HG03460 (cell line): ENCODE results near the gene USP7.
"Not testable (repeated sequence)": the region's sequence is repeated elsewhere in the genome, so short reads cannot be mapped to it uniquely, and the experiment has no call there.

Experiments used
- ATAC-seq: cut with Tn5 transposase; IDR thresholded peaks from one replicate; pipeline ENCODE4 v1.9.1; 2021; ENCODE audit not compliant: unreplicated experiment

The USP7 gene

GRCh38 chr16:8882725-8883377 lies 80.9 kb downstream of the USP7 start:
- ATAC-seq, result no peak

GRCh38 chr16:8882041-8882617 lies 81.6 kb downstream of the USP7 start, which contains the start of gene LITAFD:
Gene LITAFD, plus strand, starts transcription at chr16:8882351. Its CDS starts 2,005 bp downstream, at chr16:8884356.
- no peak for ATAC-seq

- ATAC-seq, result no peak
Measured at GRCh38 chr16:8880839-8881510, 82.7 kb downstream of the USP7 start.

GRCh38 chr16:8878523-8878911 lies 85.2 kb downstream of the USP7 start:
- no peak for ATAC-seq

GRCh38 chr16:8877894-8878522 lies 85.7 kb downstream of the USP7 start:
- no peak for ATAC-seq

GRCh38 chr16:8875317-8875716 lies 88.4 kb downstream of the USP7 start:
- ATAC-seq, result not testable (repeated sequence)

- ATAC-seq, result no peak
Measured at GRCh38 chr16:8874388-8874787, 89.3 kb downstream of the USP7 start.

GRCh38 chr16:8873866-8874195 lies 89.9 kb downstream of the USP7 start:
- ATAC-seq, result not testable (repeated sequence)

- ATAC-seq, result no peak
Measured at GRCh38 chr16:8872967-8873865, 90.5 kb downstream of the USP7 start.

- no peak for ATAC-seq
Measured at GRCh38 chr16:8872071-8872470, 91.6 kb downstream of the USP7 start.

- not testable (repeated sequence) for ATAC-seq
Measured at GRCh38 chr16:8869988-8870241, 93.8 kb downstream of the USP7 start.

- no peak for ATAC-seq
Measured at GRCh38 chr16:8869212-8869987, 94.3 kb downstream of the USP7 start.

GRCh38 chr16:8868416-8869211 lies 95.1 kb downstream of the USP7 start, which contains the start of gene CARHSP1:
Gene CARHSP1, minus strand, starts transcription at chr16:8869006. Its CDS starts 9,678 bp downstream, at chr16:8859328.
- ATAC-seq, result peak; percentile 57

GRCh38 chr16:8867932-8868415 lies 95.7 kb downstream of the USP7 start:
- no peak for ATAC-seq

- no peak for ATAC-seq
Measured at GRCh38 chr16:8867216-8867931, 96.3 kb downstream of the USP7 start.

GRCh38 chr16:8866884-8867215 lies 96.9 kb downstream of the USP7 start:
- ATAC-seq, result no peak

GRCh38 chr16:8866118-8866883 lies 97.4 kb downstream of the USP7 start:
- ATAC-seq, result no peak
